IPS-18c (cell line): ENCODE measurements around the gene METTL21A.

Experiments used
- H3K4me3 ChIP-seq: 2 replicates; pipeline ENCODE4 v1.7.0; 2013; ENCODE audit warnings: low read depth, mild to moderate bottlenecking, low read length, moderate library complexity; ENCODE audit not compliant: insufficient read depth
- H3K9me3 ChIP-seq: one replicate; pipeline ENCODE4 v1.6.1; 2013; ENCODE audit warnings: mild to moderate bottlenecking, low read length, moderate library complexity; ENCODE audit not compliant: control insufficient read depth, insufficient read depth

The METTL21A gene

DNA sequence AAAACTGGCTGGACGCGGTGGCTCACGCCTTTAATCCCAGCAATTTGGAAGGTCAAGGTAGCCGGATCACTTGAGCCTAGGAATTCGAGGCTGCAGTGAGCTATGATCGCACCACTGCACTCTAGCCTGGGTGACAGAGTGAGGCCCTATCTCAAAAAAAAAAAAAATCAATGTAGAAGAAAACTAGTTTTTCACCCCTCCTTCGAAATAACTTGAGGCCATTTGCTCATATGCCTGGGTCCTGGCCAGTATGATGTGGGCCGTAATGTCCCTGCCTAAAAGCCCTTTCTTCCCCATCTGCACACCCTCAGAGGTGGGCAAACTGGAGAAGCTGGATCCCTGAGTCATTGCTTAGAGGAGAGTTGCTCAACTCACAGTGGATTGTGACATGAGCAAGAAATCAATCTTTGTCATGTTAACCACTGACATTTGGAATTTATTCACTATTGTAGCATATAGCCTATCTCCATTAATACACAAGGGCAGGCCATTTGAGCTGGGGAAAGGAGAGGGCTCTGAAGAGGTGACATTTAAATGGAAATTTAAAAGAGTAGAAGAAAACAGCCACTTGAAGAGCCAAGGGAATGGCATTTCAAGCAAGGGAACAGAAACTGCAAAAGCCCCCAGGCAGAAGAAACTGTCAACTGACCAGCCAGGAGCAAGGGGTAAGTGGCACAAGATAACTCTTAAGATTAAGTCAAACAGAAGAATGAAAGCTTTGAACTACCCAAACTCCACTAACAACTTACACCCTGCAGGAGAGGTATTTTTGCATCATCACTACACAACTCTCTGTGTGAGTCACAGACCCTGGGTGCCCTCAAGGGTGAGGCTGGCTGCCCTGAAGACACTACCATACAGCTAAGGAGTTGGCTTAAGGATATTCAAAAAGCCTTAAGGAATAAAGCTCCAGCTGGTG is 7.6 kb upstream of the METTL21A start:
- no peak overlapping the region for H3K4me3 ChIP-seq
- no peaks in the 10 kb centered on the region for H3K9me3 ChIP-seq

- Histone ChIP-seq H3K9me3 (no peaks in the 10 kb centered on the region), H3K4me3 (no peak overlapping the region)
These were observed 5.3 kb upstream of the METTL21A start for GRCh38 chr2:207630491-207630890.

GRCh38 chr2:207629553-207629952 is 4.4 kb upstream of the METTL21A start:
- H3K4me3 ChIP-seq: no peak overlapping the region
- no peaks in the 10 kb centered on the region for H3K9me3 ChIP-seq

DNA sequence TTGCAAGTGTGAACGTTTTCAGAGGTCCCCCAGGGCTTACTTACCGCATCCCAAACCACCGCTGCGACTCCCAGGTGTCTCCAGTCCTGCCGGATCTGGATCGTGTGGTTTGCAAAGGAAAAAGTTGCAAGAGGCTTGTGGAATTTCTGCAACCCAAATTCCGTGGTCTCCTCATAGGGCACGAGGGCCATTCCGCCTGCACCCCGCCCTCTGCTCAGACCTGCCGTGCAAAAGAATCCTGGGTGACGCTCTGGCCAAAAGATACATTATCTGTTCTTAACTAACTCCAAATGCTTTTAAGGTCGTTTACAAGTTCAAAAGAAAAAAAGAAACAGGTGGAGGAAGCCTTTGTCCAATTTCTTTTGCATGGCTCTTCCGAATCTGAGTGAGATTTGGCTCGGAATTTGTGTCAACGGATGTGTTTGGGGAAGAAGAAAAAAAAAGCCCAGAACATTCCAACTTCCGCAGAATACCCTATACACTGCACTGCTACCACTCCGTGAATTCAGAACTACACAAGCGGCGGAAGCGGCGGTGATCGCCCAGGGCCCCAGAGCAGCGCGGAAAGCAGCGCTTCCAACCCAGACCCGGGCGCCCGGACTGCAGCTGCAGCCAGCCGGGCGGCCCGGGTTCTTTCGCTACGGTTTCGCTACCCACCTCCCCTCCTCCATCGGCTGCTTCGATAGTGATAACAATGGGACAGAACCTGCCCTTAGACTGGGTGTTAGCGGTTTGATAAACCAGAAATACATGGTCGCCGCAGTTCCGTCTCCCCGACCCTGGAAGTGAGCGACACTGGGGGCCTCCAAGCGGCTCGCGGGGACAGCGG is 795 bp downstream of the METTL21A start:
- Histone ChIP-seq H3K9me3 (no peaks in the 10 kb centered on the region), H3K4me3 (peak overlapping the region; percentile 90)

DNA sequence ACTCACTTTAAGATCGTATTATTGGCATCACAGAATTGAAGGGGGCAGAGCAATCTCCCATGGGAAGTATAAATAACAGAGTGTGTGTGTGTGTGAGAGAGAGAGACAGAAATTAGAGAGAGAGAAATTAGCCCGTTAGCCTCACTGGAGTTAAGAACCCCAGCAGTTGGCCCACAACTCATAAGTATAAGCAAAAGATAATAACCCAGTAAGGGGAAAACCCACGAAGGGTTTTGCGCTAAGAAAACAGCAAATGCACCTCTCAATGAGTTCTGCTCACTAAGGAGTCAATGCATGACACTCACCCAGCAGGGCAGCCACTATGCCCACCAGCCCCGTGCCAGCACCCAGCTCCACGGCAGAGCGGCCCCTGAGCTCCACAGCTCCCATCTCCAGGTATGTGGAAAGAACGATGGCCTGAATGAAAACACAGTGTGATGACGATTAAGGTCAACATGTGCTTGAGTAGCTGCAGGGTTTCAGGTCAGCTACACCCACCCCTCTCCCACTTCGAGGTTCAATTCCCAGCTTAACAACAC is 3.6 kb downstream of the METTL21A start:
- H3K4me3 ChIP-seq: no peak overlapping the region
- no peaks in the 10 kb centered on the region for H3K9me3 ChIP-seq

- H3K9me3 ChIP-seq: no peaks in the 10 kb centered on the region
- no peak overlapping the region for H3K4me3 ChIP-seq
These were observed 5.4 kb downstream of the METTL21A start for GRCh38 chr2:207619764-207620203.

DNA sequence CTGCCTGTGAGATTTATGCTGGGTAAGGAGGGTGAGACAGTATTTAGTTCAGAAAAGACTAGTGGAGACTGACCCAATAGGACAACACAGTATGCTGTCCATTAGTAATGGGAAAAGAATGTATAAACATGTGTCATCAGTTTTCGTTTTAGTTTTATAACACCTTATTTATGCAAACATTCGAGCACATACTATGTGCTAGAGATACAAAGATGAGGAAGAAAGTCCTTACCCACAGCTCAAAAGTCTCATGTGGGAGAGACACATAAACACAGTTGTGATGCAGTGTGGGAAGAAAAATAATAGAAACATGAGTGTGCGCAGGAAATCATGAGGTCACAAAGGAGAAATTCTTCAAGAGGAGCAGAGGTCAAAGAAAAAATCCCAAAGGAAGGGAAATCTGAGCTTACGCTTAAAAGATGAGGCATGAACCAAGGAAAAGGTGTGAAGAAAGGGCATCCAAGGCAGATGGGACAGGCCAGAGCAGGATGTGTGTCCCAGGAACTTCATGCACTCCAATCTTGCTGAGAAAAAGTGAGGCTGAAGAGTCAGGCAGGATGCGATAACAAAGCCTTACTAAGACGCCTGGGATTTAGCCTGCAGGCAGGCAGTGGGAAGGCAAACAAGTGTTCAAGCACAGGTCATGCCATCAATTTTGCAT is 8.1 kb downstream of the METTL21A start:
- H3K4me3 ChIP-seq: no peak overlapping the region
- H3K9me3 ChIP-seq: no peaks in the 10 kb centered on the region

DNA sequence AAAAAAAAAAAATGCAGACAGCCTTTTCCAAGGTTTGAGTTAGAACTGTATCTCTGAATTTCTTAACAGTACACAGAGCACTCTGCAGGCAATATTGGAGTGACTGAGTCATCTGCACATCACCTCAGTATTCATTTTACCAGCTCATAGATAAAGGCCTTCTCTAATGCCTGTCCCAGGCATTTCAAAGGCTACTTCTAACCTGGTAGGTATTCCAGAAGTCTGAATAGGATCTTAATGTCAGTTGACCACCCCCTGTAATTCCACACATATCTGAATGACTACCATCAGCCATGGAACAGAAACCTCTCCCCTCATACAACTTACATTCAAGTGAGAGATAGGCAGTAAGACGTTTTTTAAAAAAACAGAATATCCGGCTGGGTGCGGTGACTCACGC is 9.0 kb downstream of the METTL21A start:
- H3K9me3 ChIP-seq: no peaks in the 10 kb centered on the region
- no peak overlapping the region for H3K4me3 ChIP-seq

- H3K4me3 ChIP-seq: no peak overlapping the region
These were observed 10.4 kb downstream of the METTL21A start for GRCh38 chr2:207614824-207615223.

GRCh38 chr2:207612714-207613113 is 12.5 kb downstream of the METTL21A start:
- Histone ChIP-seq H3K4me3 (no peak overlapping the region), H3K9me3 (no peaks in the 10 kb centered on the region)

More at GRCh38 chr2:207614824-207615223, 10.4 kb downstream of the METTL21A start:
- H3K9me3 ChIP-seq: no peaks in the 10 kb centered on the region

GRCh38 chr2:207606829-207607228 is 18.4 kb downstream of the METTL21A start:
- Histone ChIP-seq H3K4me3 (no peak overlapping the region), H3K9me3 (no peaks in the 10 kb centered on the region)

GRCh38 chr2:207606399-207606798 is 18.8 kb downstream of the METTL21A start:
- Histone ChIP-seq H3K9me3 (no peaks in the 10 kb centered on the region), H3K4me3 (no peak overlapping the region)

GRCh38 chr2:207603486-207603885 is 21.7 kb downstream of the METTL21A start:
- H3K4me3 ChIP-seq: no peak overlapping the region

DNA sequence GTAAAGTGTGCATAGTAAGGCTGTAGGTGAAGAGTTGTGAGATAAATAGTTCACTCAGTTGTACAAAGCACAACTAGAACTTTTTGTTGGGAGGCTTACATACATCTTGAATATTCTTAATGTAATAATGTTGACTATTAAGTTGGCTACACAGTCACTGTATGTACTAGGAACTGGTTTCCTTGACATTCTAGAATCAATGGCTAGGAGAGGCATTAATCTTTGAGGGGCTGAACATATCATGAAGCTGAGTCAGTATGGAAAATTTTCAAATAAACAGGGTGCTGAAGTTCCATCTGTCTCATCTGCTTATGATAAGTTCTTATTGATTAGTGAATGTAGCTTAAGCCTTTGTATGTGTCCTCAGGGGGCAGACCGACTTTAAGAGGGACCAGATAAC is 23.4 kb downstream of the METTL21A start:
- H3K4me3 ChIP-seq: no peak overlapping the region
- H3K9me3 ChIP-seq: no peaks in the 10 kb centered on the region

More at GRCh38 chr2:207603486-207603885, 21.7 kb downstream of the METTL21A start:
- H3K9me3 ChIP-seq: no peaks in the 10 kb centered on the region

GRCh38 chr2:207600231-207600630 is 25.0 kb downstream of the METTL21A start:
- no peaks in the 10 kb centered on the region for H3K9me3 ChIP-seq
- no peak overlapping the region for H3K4me3 ChIP-seq

GRCh38 chr2:207599636-207600035 is 25.6 kb downstream of the METTL21A start:
- no peaks in the 10 kb centered on the region for H3K9me3 ChIP-seq
- H3K4me3 ChIP-seq: no peak overlapping the region

DNA sequence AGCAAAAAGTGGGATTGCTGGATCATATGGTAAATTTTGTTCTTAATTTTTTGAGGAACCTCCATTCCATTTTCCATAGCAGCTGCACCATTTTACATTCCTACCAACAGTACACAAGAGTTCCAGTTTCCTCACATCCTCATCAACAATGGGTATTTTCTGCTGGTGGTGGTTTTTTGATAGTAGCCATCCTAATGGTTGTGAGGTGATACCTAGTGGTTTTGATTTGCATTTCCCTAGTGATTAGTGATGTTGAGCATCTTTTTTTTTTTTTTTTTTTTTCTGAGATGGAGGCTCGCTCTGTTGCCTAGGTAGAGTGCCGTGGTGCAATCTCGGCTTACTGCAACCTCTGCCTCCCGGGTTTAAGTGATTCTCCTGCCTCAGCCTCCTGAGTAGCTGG is 30.5 kb downstream of the METTL21A start:
- H3K4me3 ChIP-seq: no peak overlapping the region
- H3K9me3 ChIP-seq: no peaks in the 10 kb centered on the region
